Measurements from ENCODE around the gene SSNA1. TPM values are rescaled to one million over a fixed set of nuclear protein-coding genes. Genes with fewer than 3 reads are reported as not detected.

Gene SSNA1
- total and polyA plus RNA-seq, 4 experiments from 2014 or later, result 48.6 to 161 (median 83.1) TPM

DNA sequence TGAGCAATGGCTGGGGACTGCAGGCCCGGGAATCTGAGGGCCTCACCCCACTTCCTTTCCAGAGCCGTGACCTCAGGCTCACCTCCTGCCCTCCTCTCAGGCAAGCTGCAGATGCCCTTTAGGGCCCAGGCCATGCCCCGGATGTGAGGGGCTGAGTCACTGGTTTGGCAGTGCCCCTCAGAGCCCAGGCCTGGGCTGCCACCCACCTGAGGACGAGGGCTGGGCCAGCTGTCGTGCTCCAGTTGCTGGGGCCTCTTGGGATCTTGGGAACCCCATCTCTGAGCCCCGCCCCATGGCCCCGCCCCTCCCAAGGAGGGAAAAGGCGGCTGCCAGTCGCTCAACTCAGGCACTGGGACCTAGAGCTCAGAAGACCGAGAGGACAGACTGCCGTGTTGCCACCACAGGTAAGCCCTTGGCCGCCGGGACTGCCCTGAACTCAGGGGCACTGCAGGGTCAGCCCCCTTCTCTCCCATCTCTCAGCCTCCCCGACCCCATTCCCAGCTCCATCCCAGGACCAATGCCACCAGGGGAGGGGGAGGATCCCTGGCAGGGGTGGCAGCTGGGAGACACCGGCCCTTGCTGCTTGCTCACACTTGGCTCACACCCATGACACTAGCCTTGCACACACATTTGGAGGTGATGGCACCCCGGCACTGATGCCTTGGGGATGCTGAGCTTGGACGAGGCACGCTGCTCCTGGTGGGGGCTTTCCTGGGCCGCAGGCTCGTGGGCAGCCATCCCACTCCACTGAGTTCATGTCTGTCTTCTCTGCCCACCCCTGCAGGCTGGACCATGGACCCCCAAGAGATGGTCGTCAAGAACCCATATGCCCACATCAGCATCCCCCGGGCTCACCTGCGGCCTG, 36.6 kb downstream of the SSNA1 start, which contains the start of gene CYSRT1:
Gene CYSRT1, plus strand, starts transcription at position 345 of the 865 bp plus-strand sequence. Its CDS starts 448 bp downstream, at position 793.
- CTCF ChIA-PET (ENCODE audit: partially characterized antibody), result interaction anchor here (0.7 to 4.6 kb wide), 6 partner anchors 15 to 110 kb away, joined by 3 to 33 read pairs (median 4); partner anchors contain the start of genes TPRN and TUBB4B

DNA sequence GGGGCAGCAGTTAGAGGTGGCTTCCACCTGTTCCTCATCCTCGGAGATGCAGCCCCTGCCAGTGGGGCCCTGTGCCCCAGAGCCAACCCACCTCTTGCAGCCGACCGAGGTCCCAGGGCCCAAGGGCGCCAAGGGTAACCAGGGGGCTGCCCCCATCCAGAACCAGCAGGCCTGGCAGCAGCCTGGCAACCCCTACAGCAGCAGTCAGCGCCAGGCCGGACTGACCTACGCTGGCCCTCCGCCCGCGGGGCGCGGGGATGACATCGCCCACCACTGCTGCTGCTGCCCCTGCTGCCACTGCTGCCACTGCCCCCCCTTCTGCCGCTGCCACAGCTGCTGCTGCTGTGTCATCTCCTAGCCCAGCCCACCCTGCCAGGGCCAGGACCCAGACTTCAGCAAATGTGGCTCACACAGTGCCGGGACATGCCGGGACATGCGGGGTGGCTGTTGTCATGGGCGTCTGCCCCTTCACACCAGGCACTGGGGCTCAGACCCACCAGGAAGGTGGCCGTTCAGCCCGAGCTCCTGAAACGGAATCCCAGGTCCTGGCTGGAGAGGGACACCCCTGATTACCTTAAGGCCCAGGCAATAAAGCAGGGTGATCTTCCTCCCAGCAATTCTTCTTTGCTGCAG, 37.3 kb downstream of the SSNA1 start:
- POLR2A ChIA-PET (ENCODE audit: partially characterized antibody), result interaction anchor here (1.2 to 4.2 kb wide), 6 partner anchors 11 to 140 kb away, joined by 4 to 31 read pairs (median 8); partner anchors contain the start of genes ANAPC2, MAN1B1, SSNA1 and TUBB4B
- Histone ChIP-seq H3K27ac (ENCODE audit: low read depth, low read length) (no peak overlapping the region), H3K4me3 (ENCODE audit: low read length in 2 of 2) (no peak overlapping the region), H3K9me3 (ENCODE audit: control insufficient read depth in 1 of 2, low read length in 2 of 2) (no peaks in the 10 kb centered on the region), H3K36me3 (ENCODE audit: insufficient read depth, low read length) (no peaks in the 10 kb centered on the region), H3K4me1 (ENCODE audit: insufficient read depth, low read length) (peaks cover 18% of the 10 kb centered on the region), H3K27me3 (ENCODE audit: insufficient read depth, low read length) (no peaks in the 10 kb centered on the region)
- intact Hi-C loops (cut with micrococcal nuclease), result no loop called here
- Mint-ChIP-seq H3K4me3 (no peak overlapping the region), H3K9me3 (no peaks in the 10 kb centered on the region), H3K36me3 (no peaks in the 10 kb centered on the region), H3K27ac (no peak overlapping the region), H3K27me3 (peaks cover 3 to 4% of the 10 kb centered on the region in 2 donors), H3K4me1 (peaks cover 2 to 19% (median 6%) of the 10 kb centered on the region in 4 donors)
- no peak for DNase-seq
- CTCF ChIA-PET (ENCODE audit: partially characterized antibody), result interaction anchor here (1.1 to 4.6 kb wide), 5 partner anchors 19 to 179 kb away, joined by 3 to 33 read pairs (median 7); partner anchors contain the start of gene NPDC1

More for the DNA sequence above, 36.6 kb downstream of the SSNA1 start, which contains the start of gene CYSRT1:
- H3K4me1 Mint-ChIP-seq, result peaks cover 2 to 19% (median 6%) of the 10 kb centered on the region in 4 donors
- H3K4me1 ChIP-seq (ENCODE audit: insufficient read depth, low read length), result peaks cover 18% of the 10 kb centered on the region
- H3K27ac ChIP-seq (ENCODE audit: low read depth, low read length), result peak within 1 kb of the TSS; percentile 83
- H3K4me3 Mint-ChIP-seq, result peak within 1 kb of the TSS; percentile 62 to 84 (median 77)
- peak within 1 kb of the TSS; percentile 66 to 85 for H3K4me3 ChIP-seq (ENCODE audit: low read length in 2 of 2)
- no peak for DNase-seq
- no peaks in the 10 kb centered on the region for H3K9me3 Mint-ChIP-seq
- intact Hi-C loops (cut with micrococcal nuclease), result loop anchor here (5.0 kb wide), 1 partner anchor 498 kb away; no protein-coding TSS in a partner anchor
- H3K27ac Mint-ChIP-seq, result peak within 1 kb of the TSS; percentile 61 to 87 (median 84)
- no peaks in the 10 kb centered on the region for H3K36me3 Mint-ChIP-seq
- no peaks in the 10 kb centered on the region for H3K27me3 ChIP-seq (ENCODE audit: insufficient read depth, low read length)
- H3K9me3 ChIP-seq (ENCODE audit: control insufficient read depth in 1 of 2, low read length in 2 of 2), result no peaks in the 10 kb centered on the region
- POLR2A ChIA-PET (ENCODE audit: partially characterized antibody), result interaction anchor here (1.0 to 4.2 kb wide), 9 partner anchors 8 to 139 kb away, joined by 3 to 47 read pairs (median 22); partner anchors contain the start of genes ANAPC2, MAN1B1, NELFB and SSNA1
- peaks cover 2 to 3% of the 10 kb centered on the region in 2 donors for H3K27me3 Mint-ChIP-seq
- no peaks in the 10 kb centered on the region for H3K36me3 ChIP-seq (ENCODE audit: insufficient read depth, low read length)

DNA sequence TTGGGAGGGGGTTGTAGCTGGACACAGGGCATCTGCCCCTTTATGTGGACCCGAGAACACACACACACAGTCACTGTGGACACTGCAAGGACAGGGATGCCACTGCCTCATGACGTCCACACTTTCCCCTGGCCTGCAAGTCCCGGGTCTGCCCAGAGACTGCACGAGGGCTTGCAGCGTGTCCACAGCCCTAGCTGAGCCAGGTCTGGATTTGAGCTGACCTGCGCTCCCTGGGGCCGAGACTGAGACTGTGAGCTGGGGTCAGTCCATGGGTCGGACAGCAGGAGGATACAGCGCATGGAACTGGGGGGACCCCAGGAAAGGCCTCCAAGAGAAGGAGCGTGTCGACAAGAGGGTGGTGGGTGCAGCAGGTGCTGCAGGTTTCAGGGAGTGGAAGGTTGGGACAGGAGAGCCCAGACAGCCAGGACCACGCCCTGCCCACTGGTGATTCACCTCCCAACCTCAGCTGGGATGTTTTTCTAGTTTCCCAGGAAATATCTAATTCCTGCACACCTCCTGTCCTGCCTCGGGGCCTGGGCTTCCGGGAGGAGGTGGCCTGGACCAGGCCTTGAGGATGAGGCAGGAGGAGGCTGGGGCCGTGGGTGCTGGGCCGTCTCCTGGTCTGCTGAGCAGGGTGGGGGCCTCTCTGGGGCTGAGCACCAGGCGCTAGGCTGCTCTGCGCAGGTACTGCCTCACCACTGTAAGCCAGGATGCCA, 38.0 kb downstream of the SSNA1 start:
- ChIA-PET CTCF (ENCODE audit: partially characterized antibody) (interaction anchor here (1.1 to 4.6 kb wide), 10 partner anchors 19 to 180 kb away, joined by 3 to 33 read pairs (median 6); partner anchors contain the start of genes ANAPC2, NPDC1 and SSNA1), POLR2A (ENCODE audit: partially characterized antibody) (interaction anchor here (0.8 to 4.2 kb wide), 9 partner anchors 10 to 139 kb away, joined by 3 to 31 read pairs (median 4); partner anchors contain the start of genes ANAPC2, MAN1B1, SSNA1 and TPRN)
- peaks cover 3 to 4% of the 10 kb centered on the region in 2 donors for H3K27me3 Mint-ChIP-seq
- H3K9me3 ChIP-seq (ENCODE audit: control insufficient read depth in 1 of 2, low read length in 2 of 2), result no peaks in the 10 kb centered on the region
- DNase-seq, result no peak
- no peaks in the 10 kb centered on the region for H3K36me3 Mint-ChIP-seq
- no peak overlapping the region for H3K4me3 Mint-ChIP-seq
- no peak overlapping the region for H3K4me3 ChIP-seq (ENCODE audit: low read length in 2 of 2)
- H3K9me3 Mint-ChIP-seq, result no peaks in the 10 kb centered on the region
- intact Hi-C loops (cut with micrococcal nuclease), result loop anchor here (1.0 kb wide), 5 partner anchors 50 to 439 kb away; partner anchors contain the start of gene NPDC1
- peaks cover 2 to 19% (median 6%) of the 10 kb centered on the region in 4 donors for H3K4me1 Mint-ChIP-seq
- H3K27ac ChIP-seq (ENCODE audit: low read depth, low read length), result no peak overlapping the region
- H3K4me1 ChIP-seq (ENCODE audit: insufficient read depth, low read length), result peaks cover 18% of the 10 kb centered on the region
- H3K27me3 ChIP-seq (ENCODE audit: insufficient read depth, low read length), result no peaks in the 10 kb centered on the region
- H3K27ac Mint-ChIP-seq, result peak overlapping the region in 1 of 7 donors; percentile 42
- no peaks in the 10 kb centered on the region for H3K36me3 ChIP-seq (ENCODE audit: insufficient read depth, low read length)

DNA sequence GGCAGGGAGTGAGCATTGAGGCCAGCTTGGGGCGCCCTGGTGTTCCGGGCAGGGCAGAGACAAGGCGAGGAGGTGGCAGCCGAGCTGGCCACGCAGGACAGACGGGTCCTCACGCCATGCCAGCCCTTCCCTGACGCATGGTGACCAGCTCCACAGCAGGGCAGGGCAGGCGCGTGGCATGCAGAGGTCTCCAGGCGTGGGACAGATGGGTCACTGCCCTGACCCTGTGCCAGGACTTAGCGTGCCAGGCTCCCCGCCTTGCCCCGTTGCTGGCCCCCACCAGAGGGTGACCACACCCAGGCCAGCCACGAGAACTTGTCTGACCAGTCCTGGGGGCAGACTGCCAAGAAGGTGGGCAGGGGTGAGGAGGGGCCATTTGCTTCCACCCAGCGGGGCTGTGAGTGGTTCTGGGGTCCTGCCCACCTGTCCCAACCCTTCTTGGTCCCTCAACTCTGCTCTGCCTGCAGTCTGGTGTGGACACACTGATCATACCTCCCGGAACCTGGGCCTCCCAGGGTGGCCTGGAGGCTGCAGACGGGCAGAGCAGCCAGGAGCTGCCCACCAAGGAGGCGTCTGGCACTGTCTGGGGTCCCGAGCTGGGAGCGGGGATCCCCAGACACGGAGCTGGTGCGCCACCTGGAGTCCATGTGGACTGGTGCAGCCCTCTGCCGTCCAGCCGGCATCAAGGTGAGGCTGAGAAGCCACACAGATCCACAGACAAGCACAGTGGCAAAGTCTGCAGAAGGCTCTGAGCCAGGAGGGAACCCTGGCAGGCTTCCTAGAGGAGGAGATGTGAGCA, 38.8 kb downstream of the SSNA1 start, which contains the start of gene RNF224:
Gene RNF224, plus strand, starts transcription at position 449 of the 799 bp plus-strand sequence. CDS start 834 bp downstream, outside the sequence.
- H3K36me3 ChIP-seq (ENCODE audit: insufficient read depth, low read length), result no peaks in the 10 kb centered on the region
- ChIA-PET POLR2A (ENCODE audit: partially characterized antibody) (interaction anchor here (0.5 to 2.0 kb wide), 11 partner anchors 10 to 500 kb away, joined by 3 to 11 read pairs (median 4); partner anchors contain the start of genes ANAPC2, MAN1B1, SSNA1 and TPRN), CTCF (ENCODE audit: partially characterized antibody) (interaction anchor here (0.6 to 4.6 kb wide), 15 partner anchors 10 to 181 kb away, joined by 3 to 33 read pairs (median 5); partner anchors contain the start of genes ANAPC2, NPDC1, SSNA1 and TPRN)
- no peak within 1 kb of the TSS for H3K4me3 ChIP-seq (ENCODE audit: low read length in 2 of 2)
- peaks cover 18% of the 10 kb centered on the region for H3K4me1 ChIP-seq (ENCODE audit: insufficient read depth, low read length)
- H3K9me3 Mint-ChIP-seq, result no peaks in the 10 kb centered on the region
- H3K27me3 Mint-ChIP-seq, result peaks cover 3 to 4% of the 10 kb centered on the region in 2 donors
- no peaks in the 10 kb centered on the region for H3K9me3 ChIP-seq (ENCODE audit: control insufficient read depth in 1 of 2, low read length in 2 of 2)
- no peaks in the 10 kb centered on the region for H3K27me3 ChIP-seq (ENCODE audit: insufficient read depth, low read length)
- H3K4me3 Mint-ChIP-seq, result peak within 1 kb of the TSS in 2 of 8 donors; percentile 5 to 55
- H3K36me3 Mint-ChIP-seq, result no peaks in the 10 kb centered on the region
- peaks cover 2 to 19% (median 6%) of the 10 kb centered on the region in 4 donors for H3K4me1 Mint-ChIP-seq
- peak; percentile 73 to 79 (median 74) for DNase-seq
- H3K27ac ChIP-seq (ENCODE audit: low read depth, low read length), result no peak within 1 kb of the TSS
- peak within 1 kb of the TSS in 5 of 7 donors; percentile 11 to 79 (median 57) for H3K27ac Mint-ChIP-seq
- intact Hi-C loops (cut with micrococcal nuclease), result loop anchor here (1.0 kb wide), 5 partner anchors 51 to 440 kb away; partner anchors contain the start of gene NPDC1

DNA sequence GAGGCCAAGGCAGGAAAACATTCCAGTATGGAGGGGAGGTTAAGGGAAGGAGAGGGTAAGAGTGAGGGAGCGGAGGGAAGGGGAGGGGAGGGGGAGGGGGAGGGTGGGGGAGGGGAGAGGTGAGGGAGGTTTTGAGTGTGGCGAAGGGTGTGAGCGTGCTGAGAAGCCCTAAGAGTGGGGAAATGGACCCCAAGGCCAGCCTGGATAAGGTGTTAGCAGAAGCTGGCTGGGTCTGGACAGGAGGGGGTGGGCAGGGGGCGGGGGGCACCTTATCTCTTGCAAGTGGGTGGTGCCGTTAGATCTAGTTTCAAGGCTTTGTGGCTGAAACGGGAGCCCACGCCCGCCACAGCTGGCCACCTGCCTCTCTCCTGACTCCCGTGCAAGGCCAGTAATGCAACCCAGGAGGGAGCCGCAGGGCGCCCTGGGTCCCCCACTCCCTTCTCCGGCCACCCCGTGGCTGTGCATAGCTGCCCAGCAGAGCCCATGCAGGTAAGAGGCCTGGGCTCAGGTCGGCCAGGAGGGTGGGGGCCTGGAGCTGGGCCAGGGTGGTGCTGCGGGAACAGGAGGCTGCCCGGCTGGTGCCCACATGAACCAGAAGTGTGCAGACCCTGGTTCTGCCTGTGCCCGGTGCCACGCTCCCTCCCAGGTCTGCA, 39.5 kb downstream of the SSNA1 start:
- CTCF ChIA-PET (ENCODE audit: partially characterized antibody), result interaction anchor here (0.6 to 4.6 kb wide), 12 partner anchors 9 to 132 kb away, joined by 3 to 33 read pairs (median 5); partner anchors contain the start of genes ANAPC2, SSNA1 and TPRN
- peak overlapping the region in 1 of 8 donors; percentile 55 for H3K4me3 Mint-ChIP-seq
- peaks cover 2 to 18% (median 5%) of the 10 kb centered on the region in 4 donors for H3K4me1 Mint-ChIP-seq

More for the DNA sequence above, 39.5 kb downstream of the SSNA1 start:
- intact Hi-C loops (cut with micrococcal nuclease), result loop anchor here (1.0 kb wide), 5 partner anchors 52 to 441 kb away; partner anchors contain the start of gene NPDC1
- Histone ChIP-seq H3K36me3 (ENCODE audit: insufficient read depth, low read length) (no peaks in the 10 kb centered on the region), H3K27me3 (ENCODE audit: insufficient read depth, low read length) (no peaks in the 10 kb centered on the region), H3K4me3 (ENCODE audit: low read length in 2 of 2) (no peak overlapping the region), H3K9me3 (ENCODE audit: control insufficient read depth in 1 of 2, low read length in 2 of 2) (no peaks in the 10 kb centered on the region), H3K27ac (ENCODE audit: low read depth, low read length) (no peak overlapping the region), H3K4me1 (ENCODE audit: insufficient read depth, low read length) (peaks cover 11% of the 10 kb centered on the region)
- Mint-ChIP-seq H3K27ac (peak overlapping the region in 5 of 7 donors; percentile 11 to 79 (median 57)), H3K9me3 (no peaks in the 10 kb centered on the region), H3K36me3 (no peaks in the 10 kb centered on the region), H3K27me3 (peaks cover 3 to 4% of the 10 kb centered on the region in 2 donors)
- POLR2A ChIA-PET (ENCODE audit: partially characterized antibody), result interaction anchor here (1.0 to 2.0 kb wide), 5 partner anchors 13 to 141 kb away, joined by 3 to 11 read pairs (median 8); partner anchors contain the start of genes ANAPC2, MAN1B1, SSNA1 and TUBB4B
- no peak for DNase-seq

All from CD4-positive, alpha-beta memory T cell (primary cell).